ENCODE data around the gene WDR7. TPM values are rescaled to one million over a fixed set of nuclear protein-coding genes. Genes with fewer than 3 reads are reported as not detected.

WDR7 gene
- total RNA-seq, 1 donor from 2014 or later = 8.2 TPM

GRCh38 chr18:56888978-56889377, 237.8 kb downstream of the WDR7 start:
- no peak for TF ChIP-seq CTCF (conservative IDR thresholded peaks at IDR 0.05; ENCODE audit: low read depth, low read length)
- no peak for DNase-seq (ENCODE audit: low read depth)
- no peak overlapping the region for H3K4me3 ChIP-seq (ENCODE audit: low read depth, low read length)

- TF ChIP-seq CTCF (conservative IDR thresholded peaks at IDR 0.05; ENCODE audit: low read depth, low read length) = no peak
- no peak overlapping the region for H3K4me3 ChIP-seq (ENCODE audit: low read depth, low read length)
- no peak for DNase-seq (ENCODE audit: low read depth)
These were observed 238.5 kb downstream of the WDR7 start for GRCh38 chr18:56889621-56890020.

- no peak for TF ChIP-seq CTCF (conservative IDR thresholded peaks at IDR 0.05; ENCODE audit: low read depth, low read length)
- DNase-seq (ENCODE audit: low read depth) = peak; percentile 81
- no peak overlapping the region for H3K4me3 ChIP-seq (ENCODE audit: low read depth, low read length)
These were observed 239.5 kb downstream of the WDR7 start for GRCh38 chr18:56890632-56891031.

- TF ChIP-seq CTCF (conservative IDR thresholded peaks at IDR 0.05; ENCODE audit: low read depth, low read length) = no peak
- no peak overlapping the region for H3K4me3 ChIP-seq (ENCODE audit: low read depth, low read length)
These were observed 240.0 kb downstream of the WDR7 start for GRCh38 chr18:56891116-56891515.

GRCh38 chr18:56891870-56892269, 240.7 kb downstream of the WDR7 start:
- H3K4me3 ChIP-seq (ENCODE audit: low read depth, low read length) = no peak overlapping the region
- TF ChIP-seq CTCF (conservative IDR thresholded peaks at IDR 0.05; ENCODE audit: low read depth, low read length) = no peak
- no peak for DNase-seq (ENCODE audit: low read depth)

More at GRCh38 chr18:56891116-56891515, 240.0 kb downstream of the WDR7 start:
- DNase-seq (ENCODE audit: low read depth) = no peak

GRCh38 chr18:56897122-56897521, 246.0 kb downstream of the WDR7 start:
- no peak overlapping the region for H3K4me3 ChIP-seq (ENCODE audit: low read depth, low read length)
- no peak for DNase-seq (ENCODE audit: low read depth)
- no peak for TF ChIP-seq CTCF (conservative IDR thresholded peaks at IDR 0.05; ENCODE audit: low read depth, low read length)

- H3K4me3 ChIP-seq (ENCODE audit: low read depth, low read length) = no peak overlapping the region
- DNase-seq (ENCODE audit: low read depth) = no peak
- no peak for TF ChIP-seq CTCF (conservative IDR thresholded peaks at IDR 0.05; ENCODE audit: low read depth, low read length)
These were observed 248.5 kb downstream of the WDR7 start for GRCh38 chr18:56899660-56900059.
